ENCODE measurements around the gene PRKAG3.

Gene PRKAG3

GRCh38 chr2:218837495-218837894 lies 5.9 kb upstream of the PRKAG3 start:
- no peak for DNase-seq

- no peak for DNase-seq
Observed at GRCh38 chr2:218834685-218835084, 3.1 kb upstream of the PRKAG3 start.

DNA sequence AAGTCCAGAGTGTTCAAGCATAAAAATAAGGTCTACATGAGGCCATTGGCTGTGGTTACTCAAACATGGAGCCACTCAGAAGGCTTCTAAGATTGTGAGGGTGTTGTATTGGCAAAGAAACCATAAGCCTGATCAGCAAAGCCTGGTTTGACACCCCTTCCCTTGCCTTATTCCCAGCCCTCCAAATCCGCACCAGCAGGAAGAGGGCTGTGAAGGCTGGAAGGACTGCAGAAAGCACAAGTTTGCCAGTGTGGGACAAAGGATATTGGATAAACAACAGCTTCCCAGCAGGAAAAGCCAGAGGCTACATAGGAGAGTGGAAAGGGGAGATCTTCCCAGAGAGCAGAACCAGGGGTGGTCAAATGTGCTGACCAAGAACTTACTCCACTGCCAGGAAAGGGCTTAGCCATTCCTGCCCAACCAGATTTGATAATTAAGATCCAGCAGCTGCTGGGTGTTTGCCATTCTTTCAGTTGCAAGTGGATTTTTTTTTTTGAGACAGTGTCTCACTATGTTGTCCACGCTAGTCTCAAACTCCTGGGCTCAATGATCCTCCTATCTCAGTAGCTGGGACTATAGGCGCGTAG lies 1.5 kb upstream of the PRKAG3 start:
- no peak for DNase-seq

- no peak for DNase-seq
Observed at GRCh38 chr2:218832520-218832919, 917 bp upstream of the PRKAG3 start.

DNA sequence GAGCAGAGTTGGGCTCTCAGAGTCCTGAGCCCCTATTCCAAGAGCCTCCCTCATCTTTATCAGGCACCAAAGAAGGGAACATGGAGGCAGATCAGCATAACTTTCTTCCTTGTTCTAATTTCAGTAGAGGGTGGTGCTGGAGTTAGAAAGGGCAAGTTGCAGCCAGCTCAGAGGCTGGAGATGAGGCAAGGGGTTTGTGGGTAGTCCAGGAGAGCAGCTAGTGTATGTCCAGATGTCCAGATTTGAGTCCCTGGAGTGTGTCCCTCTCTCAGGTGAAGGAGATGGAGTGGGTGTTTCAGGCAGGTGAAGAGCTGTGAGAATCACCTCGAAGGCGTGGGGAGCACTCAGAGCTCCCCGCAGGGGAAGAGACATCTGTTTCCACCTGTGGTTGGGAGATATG lies 478 bp upstream of the PRKAG3 start:
- no peak for DNase-seq

DNA sequence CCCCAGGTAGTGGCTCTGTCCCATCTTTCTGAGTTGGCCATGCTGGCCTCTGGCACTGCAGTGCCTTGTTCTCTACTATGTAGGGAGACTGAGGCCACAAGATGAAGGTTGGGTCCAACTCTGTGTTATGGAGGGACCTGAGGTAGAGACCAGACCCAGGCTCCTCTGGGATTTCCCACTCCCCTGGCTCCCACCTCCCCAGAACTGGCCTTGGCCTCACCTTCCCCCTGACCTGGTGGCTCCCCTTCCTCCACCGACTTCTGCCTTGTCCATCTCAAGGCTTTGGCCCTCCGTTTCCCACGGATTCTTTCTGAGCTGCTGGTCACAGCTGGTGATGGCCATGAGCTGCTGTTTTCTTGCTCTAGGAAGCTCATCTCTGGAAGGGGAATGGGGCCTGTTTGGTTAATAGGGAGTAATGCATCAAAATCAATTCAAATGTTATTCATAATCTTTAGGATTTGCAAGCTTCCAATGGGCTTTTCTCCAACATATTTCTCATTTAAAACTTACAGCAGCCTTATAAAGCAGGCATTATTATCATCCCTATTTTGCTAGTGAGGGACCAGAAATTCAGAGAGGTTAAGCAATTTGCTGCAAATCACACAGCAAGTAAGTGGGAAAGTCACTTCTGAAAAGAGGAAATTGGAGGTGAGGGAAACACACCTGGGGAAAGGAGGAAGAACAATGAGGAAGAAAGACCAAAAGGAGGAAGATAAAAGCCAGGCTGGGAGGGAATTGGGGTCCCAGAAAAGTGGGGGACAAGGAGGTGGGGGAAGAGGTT lies 887 bp downstream of the PRKAG3 start:
- no peak for DNase-seq

GRCh38 chr2:218829868-218830451 lies 1.6 kb downstream of the PRKAG3 start:
- DNase-seq: no peak

- no peak for DNase-seq
Observed at GRCh38 chr2:218828477-218828778, 3.2 kb downstream of the PRKAG3 start.

- no peak for DNase-seq
Observed at GRCh38 chr2:218827701-218828476, 3.7 kb downstream of the PRKAG3 start.

GRCh38 chr2:218826791-218827190 lies 4.8 kb downstream of the PRKAG3 start:
- no peak for DNase-seq

GRCh38 chr2:218824004-218824403 lies 7.6 kb downstream of the PRKAG3 start:
- DNase-seq: no peak

DNA sequence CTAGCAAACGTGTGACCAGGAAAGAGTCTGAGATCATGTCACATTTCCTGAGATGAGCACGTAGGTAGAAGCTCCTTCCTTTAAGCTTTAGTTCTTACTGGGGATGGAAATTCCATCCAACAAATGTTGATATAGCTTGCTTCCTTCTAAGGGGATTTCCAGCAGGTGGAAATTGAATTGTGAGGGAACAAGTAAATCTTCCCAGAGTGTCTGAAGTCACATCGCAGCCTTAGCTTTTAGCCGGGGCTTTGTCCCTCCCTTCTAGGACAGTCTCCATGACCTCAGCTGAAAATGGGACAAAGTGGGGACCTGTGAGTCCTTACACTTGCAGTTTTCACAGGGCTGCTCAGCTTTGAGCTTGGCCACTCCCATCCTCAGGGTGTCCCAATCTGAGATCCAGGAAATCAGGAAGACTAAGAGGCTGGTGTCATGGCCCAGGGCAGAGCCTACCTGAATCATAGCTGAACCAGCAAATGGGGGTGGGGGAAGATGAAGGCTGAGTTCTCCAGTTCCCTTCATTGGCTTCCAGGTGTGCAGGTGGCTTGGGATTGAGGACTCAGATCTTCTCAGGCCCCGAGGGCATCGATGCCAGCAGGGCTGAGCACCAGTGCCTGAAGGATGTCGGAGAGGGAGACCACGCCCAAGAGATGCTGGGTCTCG lies 8.3 kb downstream of the PRKAG3 start:
- no peak for DNase-seq

- no peak for DNase-seq
Observed at GRCh38 chr2:218822622-218823021, 9.0 kb downstream of the PRKAG3 start.

DNA sequence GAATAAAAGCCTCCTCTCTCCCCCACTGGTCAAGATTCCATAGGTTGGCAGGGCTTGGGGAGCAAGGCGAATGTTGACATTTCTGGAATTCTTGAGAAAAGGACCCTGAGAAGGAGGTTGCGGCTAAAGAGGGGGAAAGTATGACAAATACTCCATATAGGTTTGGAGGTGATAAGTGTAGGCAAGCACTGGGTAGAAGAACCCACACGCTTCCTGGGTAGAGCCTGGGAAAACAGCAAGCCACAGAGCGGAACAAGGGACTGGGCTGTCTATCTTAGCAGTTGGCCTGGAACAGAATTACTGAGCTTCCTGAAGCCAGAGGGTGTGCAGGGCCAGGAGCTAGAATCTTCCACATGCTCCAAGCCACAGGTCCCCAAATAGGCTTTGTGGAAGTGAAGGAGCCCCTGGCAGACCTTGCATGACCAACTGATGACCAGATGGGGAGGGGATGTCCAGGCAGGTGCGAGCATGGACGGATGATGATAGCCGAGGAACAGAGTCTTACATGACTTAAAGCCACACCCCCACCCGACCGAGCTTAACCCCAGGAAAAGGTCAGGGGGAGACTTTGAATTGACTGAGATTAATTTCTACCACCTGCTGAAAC lies 9.9 kb downstream of the PRKAG3 start:
- no peak for DNase-seq

- DNase-seq: no peak
Observed at GRCh38 chr2:218820746-218821369, 10.7 kb downstream of the PRKAG3 start.

DNA sequence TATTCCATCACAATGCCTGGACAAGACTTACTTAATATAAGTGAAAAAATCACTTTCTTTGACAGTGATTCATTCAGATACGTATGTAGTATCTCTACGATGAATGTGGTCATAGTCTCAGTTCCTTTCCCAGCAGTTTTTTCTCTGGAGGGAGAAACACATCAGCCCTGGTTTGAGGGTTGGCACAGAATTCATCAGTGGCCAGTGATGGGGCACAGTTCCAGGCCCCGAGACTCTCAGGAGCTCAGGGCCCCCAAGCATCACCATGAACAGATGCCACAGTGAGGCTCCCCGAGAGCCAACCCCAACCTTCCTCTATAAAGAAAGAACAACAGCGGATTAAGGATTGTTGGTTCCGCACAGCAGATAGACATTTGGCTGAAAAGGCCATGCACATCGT lies 12.5 kb downstream of the PRKAG3 start:
- no peak for DNase-seq

GRCh38 chr2:218816561-218817011 lies 15.0 kb downstream of the PRKAG3 start:
- DNase-seq: no peak

- DNase-seq: no peak
Observed at GRCh38 chr2:218815649-218816048, 16.0 kb downstream of the PRKAG3 start.

- no peak for DNase-seq
Observed at GRCh38 chr2:218815244-218815637, 16.4 kb downstream of the PRKAG3 start.

DNA sequence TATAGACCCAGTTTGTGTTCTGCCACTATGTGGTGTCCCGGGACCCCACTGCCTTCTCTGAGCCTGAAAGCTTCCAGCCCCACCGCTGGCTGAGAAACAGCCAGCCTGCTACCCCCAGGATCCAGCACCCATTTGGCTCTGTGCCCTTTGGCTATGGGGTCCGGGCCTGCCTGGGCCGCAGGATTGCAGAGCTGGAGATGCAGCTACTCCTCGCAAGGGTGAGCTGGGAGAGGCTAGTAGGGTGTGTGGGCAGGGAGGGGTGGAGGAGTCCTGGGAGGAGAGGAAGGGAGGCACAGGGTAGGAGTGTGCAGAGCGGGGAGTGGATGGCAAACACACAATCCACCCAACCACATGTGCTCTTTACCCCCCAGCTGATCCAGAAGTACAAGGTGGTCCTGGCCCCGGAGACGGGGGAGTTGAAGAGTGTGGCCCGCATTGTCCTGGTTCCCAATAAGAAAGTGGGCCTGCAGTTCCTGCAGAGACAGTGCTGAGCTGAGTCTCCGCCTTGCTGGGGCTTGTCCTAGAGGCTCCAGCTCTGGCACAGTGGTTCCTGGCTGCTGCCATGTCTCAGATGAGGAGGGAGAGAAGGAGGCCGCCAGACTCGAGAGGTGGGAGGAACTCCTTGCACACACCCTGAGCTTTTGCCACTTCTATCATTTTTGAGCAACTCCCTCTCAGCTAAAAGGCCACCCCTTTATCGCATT lies 16.9 kb downstream of the PRKAG3 start:
- DNase-seq: no peak

- DNase-seq: no peak
Observed at GRCh38 chr2:218813771-218814460, 17.7 kb downstream of the PRKAG3 start.
